Loucy (cell line): ENCODE results near the gene PRR12.

ENCODE experiments used
- CTCF ChIP-seq: fragments of 200-600 bp; sonication (generic); conservative IDR thresholded peaks from 2 replicates; pipeline ENCODE4 v1.5.1; 2014; ENCODE audit warnings: mild to moderate bottlenecking, antibody characterized with exemption, low read length
- EZH2phosphoT487 ChIP-seq: fragments of 200-600 bp; IDR thresholded peaks from 2 replicates; pipeline ENCODE4 v1.6.1; 2018; ENCODE audit warnings: antibody characterized with exemption, mild to moderate bottlenecking, moderate library complexity, borderline replicate concordance

- no peak for TF ChIP-seq CTCF
- no peak for TF ChIP-seq EZH2phosphoT487
Observed at GRCh38 chr19:49645592-49645991, 54.6 kb downstream of the PRR12 start.
